GM18867 (cell line): ENCODE results near the gene CMSS1.

Source experiments
- ATAC-seq: cut with Tn5 transposase; IDR thresholded peaks from one replicate; pipeline ENCODE4 v1.9.1; 2021; ENCODE audit warnings: mild to moderate bottlenecking, moderate library complexity; ENCODE audit not compliant: unreplicated experiment

Gene CMSS1

DNA sequence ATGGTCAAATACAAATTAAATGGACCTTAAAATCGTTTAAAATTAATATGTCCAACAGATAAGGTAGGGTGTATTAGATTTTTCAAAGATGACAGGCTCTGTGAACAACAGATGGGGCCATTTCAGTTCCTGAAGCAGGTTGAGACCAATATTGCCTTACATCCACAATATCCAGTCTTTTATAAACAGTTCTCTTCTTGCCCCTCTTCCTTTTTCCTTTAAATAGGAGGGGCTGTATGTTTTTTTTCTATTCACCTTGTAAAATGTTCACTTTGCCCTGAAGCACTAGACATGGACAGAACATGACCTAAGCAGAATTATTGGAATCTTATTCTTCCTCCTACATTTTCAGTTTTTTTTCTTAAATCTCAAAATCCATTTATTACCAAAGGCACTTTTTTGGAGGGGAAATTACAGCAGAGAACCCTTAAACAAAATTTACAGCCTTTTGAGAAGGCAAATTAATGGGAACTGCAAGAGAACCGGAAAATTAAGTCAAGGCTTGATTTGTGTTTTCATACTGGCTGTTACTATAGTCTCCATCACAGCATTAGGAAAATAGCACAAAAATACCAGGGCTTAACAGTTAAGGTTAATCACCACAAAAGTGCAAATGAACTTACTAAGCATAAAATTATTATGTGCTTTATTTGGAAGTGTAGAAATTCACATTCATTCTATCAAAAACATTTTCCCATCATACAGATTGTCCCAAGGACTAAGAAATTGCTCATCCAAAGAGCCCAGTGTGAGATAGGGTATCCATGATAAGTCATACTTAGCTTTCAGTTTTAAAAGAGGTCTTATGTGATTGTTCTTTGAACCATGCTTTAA lies 55.8 kb downstream of the CMSS1 start:
- no peak for ATAC-seq

DNA sequence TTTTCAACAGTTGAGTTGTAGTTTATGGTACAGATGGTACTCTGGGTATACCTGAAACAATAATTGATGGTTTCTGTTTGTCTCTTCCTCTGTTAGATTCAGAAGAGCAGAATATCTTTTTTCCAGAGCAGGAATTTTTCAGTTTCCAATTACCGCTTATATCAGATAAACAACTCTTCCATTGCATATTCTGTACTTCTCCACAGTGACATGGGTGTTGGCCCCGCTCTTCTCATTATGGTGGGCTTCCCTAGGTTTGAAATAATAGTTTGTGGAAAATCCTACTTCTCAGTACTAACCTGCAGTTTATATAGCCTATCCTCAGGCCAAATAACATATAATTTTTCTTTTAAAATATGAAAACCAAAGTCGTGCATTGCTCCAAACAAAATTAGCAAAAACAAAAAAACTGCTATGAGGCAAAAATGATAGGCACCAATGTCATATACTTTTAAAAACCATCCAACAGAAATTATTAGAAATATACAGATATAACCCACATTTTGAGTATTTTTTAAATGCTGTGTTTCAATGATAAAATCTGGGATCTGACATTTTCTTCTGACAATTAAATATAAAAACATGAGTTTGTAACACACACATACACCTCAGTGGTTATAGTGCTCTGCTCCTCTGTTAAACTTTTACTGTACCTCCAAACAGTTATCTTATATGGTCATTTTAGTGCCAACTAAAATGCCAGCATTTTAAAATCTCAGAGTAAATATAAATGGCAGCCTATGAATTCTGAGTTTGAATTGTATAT lies 56.8 kb downstream of the CMSS1 start:
- no peak for ATAC-seq

DNA sequence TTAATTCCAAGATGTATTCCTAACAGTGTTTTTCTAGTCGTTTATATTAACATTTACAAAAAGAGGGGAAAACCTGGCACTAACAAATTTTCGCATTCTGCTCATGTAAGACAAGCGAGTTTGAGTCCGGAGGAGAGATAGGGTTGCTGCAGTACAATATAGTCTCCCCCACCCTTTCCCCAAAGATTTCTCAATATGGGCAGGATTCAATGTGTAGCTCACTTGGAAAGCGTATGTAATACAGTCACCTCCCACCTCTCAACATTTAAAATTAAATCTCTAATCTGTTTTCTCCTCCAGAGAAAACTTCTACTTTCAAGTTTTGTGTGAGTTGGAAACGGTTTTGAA lies 57.9 kb downstream of the CMSS1 start:
- ATAC-seq, result no peak

DNA sequence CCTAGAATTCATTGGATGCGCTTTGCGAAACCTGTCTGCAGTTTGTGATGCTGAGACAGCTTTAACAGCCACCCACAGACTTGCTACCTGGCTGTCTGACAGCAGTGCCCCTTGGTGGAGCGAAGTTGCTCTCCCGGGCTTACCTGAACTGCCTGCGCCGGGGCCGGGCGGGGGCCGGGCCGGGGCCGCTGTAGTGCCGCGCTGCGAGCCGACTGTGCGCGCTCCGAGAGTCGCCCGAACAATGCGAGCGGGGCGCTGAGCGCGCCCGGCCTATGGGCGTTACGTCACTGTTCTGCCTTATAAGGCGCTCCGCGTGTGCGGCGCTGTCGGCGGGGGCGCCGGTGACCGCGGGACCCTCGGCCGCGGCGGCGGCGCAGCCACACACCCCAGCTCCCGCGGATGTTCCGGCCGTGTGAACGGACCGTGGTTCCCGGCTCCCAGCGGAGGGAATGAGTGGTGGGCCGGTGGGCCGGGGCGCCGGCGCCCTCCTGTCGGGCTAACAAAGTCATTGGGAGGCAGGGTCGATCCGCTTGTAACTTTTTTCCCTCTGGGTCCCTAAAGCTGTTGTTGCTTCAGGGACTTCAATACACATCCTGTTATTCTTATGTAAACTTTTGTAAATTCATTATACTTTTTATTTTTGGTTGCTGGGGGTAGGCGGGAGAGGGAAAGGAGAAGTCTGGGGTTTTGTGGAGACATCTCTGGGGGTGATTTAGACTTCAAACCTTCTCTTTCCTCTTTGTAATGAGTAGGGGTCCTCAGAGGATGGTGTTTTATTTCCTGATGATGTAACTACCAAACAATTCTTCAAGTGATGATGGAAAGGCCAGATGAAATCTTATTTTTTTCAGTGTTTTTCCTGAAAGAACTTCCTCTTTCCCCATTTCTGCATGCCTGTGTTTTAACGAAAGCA lies 58.5 kb downstream of the CMSS1 start:
- ATAC-seq, result peak; percentile 85

DNA sequence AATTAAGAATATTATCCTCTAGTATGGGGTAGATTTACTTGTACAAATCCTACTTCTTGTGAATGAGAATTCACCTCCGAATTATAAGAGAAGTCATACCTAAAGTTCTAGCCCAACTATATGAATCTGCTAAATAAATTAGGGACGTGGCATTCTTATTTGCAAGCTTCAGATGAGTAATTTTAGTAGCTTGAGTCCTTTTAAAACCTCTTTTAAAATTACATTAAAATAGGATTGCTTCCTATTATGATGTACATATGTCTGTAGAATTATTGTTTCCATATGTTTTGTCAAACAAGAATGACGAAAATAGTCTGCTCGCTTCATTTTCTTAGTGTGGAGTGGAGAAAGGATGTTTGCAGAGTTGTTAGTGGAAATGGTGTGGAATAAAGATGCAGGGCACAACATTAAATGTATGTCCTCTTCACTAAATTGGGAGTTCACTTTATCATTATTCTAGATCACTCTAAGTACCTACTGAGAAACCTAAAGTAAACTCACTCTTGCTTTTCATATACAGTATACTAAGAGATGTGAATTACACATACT lies 59.4 kb downstream of the CMSS1 start:
- ATAC-seq, result no peak

DNA sequence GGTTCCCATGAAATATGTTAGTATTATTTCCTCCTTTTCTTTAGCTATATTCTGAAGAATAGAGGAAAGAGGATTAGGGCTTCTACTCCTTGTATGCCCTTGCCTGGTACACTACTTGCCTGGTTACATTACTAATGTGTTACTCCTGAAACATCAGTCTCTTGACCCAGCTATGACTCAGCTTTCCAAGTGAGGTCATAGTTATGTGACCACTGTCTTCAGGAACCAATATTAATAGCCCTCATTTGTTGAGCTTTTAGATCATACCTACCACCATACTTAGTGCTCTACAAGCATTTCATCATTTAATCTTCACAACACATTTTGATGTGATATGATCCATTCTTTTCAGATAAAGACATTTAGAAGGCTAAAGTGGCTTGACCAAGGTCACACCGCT lies 60.3 kb downstream of the CMSS1 start:
- peak; percentile 51 for ATAC-seq

DNA sequence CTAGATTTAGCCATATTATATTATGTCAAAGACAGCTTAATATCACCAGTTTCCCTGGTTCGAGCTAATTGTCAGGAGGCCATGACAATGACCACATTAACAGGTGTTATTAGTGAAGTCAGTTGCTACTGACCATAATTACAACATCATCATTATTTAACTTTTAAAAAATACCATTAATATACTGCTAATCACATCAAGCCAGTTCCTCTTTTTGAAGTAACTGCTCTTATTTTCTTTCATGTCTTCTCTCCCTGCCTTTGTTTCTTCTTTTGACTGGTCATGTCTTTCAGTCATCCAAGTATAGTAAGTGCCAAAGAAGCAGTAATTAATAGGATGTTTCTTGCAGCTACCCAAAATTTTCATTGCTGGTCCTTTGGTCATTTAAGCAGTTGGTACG lies 61.6 kb downstream of the CMSS1 start:
- ATAC-seq, result no peak

DNA sequence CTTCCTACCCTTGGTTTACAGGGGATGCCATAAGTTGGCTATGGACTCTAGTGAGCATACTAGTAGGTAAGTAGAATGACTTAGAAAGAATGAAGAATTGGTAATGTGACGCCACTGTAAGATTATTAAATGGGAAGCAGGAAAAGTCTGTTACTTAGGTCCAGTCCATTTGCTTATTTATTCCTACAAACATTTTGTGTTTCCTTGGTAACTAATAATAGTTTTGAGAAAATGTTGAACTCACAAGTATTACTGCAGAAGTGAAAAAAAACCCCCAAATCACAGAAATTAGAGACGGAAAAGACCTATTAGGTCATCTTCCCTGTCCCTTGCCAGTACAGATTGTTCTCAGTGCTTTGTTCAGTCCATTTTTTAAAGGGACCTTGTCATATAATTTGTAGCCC lies 63.5 kb downstream of the CMSS1 start:
- no peak for ATAC-seq

DNA sequence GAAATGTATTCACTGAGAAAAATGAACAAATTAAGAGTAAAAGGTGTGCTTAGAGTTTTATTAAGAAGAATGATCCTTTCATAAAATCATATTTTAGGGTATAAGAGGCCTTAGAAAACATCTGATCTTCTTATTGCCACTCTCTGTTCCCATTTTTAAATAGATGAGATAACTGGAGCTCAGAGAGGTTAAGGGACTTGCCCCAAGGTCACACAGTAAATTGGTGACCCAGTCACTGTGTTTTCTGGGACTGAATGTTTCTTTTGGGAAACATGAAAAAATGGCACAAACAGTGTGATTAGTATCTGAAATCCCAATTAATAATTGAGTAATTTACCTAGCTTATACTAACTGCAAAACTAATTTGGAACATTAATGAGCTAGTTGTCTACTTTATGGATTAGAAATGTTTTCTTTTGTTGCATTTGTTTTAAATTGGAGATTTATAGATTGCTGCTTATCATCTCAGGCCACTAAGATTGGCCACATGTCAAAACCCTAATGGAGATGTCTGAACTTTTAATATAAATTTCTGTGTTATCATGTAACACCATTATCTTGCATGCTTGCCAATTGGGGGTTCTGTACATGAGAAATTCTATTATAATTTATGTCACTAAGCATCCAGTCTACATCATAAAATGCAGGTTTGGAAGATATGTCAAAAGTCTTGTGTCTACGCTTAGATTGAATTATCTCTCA lies 64.9 kb downstream of the CMSS1 start:
- ATAC-seq, result no peak

DNA sequence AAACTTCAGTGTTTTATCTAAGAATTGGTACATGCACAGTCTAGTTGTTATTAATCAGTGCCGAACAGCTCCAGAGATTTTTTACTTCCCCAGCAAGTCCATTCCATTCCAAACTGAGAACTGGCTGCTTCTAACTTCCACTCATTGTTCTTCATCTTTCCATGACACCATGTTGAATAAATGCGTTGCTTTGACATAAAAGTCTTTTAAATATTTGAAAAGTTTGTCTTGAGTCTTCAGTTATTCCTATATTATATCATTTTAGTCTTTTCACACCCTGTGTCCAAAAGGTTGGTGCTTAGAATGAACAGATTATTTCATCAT lies 65.4 kb downstream of the CMSS1 start:
- ATAC-seq, result no peak

DNA sequence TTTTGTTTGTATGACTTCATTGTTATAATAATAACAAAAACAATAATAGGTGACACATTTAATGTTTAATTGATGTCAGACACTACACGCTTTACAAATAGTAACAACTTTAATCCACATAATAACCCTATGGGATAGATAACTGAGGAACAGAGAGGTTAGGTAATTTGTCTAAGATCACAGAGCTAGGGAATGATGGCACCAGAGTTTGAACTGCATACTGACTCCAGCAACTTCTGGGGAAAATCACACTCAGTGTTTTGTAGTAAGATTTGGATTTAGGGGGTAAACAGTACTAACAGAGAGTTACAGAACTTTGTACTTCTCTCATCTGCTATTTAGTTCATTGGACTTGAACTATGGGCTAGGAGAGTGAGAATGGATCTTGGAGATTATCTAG lies 66.0 kb downstream of the CMSS1 start:
- ATAC-seq, result no peak

DNA sequence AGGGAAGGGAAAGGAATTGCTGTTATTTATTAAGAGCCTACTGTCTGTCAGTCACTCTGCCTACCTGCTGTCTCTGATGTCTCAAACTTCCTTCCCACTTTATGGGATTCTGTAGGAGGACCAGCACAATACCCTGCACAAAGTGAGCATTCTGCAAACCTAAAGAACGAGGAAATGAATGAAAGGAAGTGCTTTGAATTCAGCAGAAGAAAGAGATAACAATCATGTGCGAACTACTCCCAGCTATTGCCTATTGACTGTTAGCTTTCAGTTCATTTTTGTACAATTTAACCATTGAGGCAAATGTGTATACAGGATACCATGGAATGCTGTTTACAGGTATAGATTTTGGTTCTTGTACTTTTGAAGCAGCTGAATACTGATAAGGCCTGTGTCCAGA lies 66.8 kb downstream of the CMSS1 start:
- ATAC-seq, result no peak

DNA sequence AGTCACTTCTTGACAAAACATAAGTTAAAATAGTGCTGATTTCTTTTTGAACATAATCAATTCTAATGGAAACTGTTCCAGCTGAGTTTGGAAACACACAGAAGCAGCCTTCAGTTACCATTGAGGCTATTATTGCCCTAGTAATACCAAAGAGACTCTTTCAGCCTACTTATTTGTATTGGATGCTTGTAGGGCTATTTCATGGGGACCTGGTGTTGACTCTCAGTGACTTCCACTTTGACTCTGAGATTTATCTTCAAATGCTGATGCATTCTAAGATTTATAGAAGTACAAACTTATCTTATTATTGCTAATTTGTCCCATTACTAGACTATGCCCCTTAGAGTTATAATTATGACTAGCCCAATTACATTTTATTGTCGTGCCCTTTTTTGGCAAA lies 67.4 kb downstream of the CMSS1 start:
- ATAC-seq, result no peak

DNA sequence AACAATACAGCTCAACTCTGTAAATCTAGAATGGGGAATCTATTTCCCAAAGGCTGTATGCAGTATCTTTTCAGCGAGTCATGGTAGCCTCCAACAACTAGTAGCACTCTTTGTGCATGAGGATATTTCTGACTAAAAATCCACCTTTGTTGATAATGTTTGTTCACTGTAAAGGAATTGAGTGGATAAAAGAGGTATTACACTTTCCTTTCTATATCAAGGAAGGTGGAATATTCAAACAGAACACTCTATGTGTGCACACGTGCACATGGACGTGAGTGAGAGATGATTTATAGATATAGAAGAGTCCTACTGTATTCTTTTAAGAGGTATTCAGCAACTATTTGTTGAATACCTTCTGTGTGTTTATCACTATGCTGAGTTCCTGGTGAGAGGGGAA lies 68.2 kb downstream of the CMSS1 start:
- no peak for ATAC-seq

DNA sequence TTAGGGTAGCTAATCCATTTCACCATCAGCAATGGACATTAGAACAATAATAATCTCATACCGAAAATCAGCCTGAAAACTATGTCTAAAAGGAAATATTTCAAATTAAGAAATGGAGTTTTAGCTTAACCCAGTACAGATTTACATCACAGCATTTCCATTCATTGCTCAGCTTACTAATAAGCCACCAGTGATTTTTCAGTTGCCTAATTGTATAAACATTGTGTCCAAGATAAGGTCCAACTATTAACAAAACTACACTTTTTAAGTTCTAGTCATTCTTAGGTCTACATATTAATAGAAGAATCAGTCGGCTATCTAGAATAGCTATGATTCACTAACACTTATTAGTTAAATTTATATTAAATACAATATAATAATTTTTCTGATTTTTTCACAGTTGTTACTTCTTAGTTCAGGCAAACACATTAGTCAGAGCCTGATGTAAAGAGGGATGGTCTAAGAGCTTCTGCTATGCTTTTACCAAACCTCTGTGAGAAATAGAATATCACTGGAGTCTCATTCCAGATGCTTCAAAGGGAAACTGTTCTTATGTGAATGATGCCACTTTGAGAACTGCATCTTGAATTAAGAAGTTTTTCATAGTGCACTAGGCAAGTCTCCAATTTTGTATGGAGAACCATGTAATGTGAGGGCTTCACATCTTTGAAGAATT lies 74.1 kb downstream of the CMSS1 start:
- no peak for ATAC-seq

DNA sequence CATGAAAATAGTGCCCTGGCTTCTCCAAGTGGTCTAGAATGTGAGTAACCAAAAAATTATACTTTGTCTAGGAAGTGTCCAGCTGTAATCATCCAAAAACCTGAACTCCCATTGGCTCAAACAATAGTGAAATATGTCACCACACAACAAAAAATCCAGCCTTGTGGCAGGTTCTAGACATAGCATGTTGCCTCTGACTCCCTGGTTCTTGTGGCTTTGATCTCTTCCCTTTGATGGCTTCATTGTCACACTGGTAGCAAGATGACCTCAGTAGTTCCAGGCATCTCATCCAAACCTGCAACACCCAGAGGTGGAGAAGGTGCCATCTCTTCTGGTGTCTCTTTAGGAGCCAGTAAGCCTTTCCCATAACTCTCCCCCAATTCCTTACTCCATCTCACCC lies 74.7 kb downstream of the CMSS1 start:
- no peak for ATAC-seq

DNA sequence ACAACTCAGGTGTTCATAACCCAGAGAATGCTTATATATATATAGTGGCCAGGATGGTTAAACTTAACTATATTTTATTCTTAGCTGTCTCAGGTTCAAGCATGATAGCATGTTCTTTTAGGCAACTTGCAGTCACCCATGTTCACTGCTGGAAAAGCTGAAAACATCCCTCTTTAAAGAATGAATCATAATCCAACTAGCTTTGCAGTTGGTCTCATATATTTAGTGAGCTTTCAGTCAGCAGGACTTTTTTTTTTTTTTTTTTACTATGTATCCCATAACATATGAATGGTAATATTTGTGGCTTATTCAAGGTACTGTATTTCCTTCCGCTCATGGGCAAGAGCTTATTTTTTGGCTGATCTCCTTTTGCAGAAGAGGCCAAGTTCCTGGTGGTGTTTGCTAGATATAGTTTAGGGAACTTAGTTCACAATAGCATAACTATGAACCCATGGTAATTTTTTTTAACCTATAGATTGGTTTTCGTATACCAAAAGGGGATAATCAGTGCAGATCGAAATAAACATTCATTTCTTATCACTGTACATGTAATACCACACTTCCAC lies 77.6 kb downstream of the CMSS1 start:
- ATAC-seq, result no peak

DNA sequence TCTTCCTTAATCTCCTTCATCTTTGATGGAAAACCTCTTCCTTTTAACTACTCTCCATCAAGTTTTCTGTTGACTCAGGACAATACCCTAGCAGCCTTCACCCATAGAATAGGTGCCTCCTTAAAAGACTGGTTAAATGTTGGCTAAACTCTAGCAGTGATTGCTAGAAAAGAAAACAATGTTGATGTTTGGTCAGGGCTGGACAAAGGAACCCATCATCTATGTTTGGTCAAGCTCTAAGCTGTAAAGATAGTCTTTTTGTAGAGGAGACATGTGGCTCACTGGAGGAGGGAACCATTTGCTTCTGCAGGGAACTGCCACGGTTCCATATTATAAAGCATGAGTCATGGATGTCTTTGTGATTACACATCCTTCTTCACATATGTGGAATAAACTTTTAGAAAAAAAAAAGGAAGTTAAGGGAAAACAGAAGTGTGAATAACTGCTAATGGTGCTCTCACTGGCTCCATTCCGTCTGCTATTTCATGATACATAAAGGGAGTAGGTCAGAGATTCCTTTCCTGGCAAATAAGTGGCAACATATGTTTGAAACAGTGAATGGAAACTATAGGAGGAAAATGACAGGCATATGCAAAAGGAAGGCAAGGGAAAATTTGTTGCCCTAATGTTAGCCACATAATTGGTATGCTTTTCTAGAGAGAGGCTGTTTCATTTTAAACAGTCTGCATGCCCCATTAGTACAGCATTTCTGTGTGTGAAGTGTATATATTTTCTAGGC lies 78.2 kb downstream of the CMSS1 start:
- ATAC-seq, result no peak

DNA sequence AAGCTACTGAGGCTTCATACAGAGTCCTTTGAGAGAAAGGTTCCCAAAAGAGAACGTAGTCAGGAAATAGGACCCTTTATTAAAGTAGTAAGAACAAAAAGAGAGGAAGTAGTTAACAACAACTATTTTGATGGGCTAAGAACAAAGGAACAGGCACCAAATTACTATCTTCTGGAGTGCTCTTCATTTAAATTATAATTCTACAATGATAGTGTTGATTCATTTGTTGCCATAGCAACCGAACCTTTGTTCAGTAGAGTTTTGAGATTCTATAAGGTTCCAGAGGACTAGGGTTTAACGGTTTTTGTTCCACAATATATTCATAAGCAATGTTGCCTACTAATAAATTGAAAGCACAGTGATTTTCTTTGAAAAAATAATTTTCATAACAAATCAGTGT lies 78.8 kb downstream of the CMSS1 start:
- no peak for ATAC-seq
